NCI-H146 treated with DMSO at 0.1 percent for 48 hours (cell line): Measurements from ENCODE around the gene FNBP1.

Experiments
- DNase-seq: peaks from one replicate; lab custom pipeline; 2025; ENCODE audit not compliant: unreplicated experiment; lab: John Stamatoyannopoulos, UW

The FNBP1 gene

GRCh38 chr9:129930743-129931142, 112.2 kb downstream of the FNBP1 start:
- DNase-seq, result no peak

- DNase-seq, result no peak
Measured at GRCh38 chr9:129929496-129930125, 113.4 kb downstream of the FNBP1 start.

- DNase-seq, result no peak
Measured at GRCh38 chr9:129923589-129923988, 119.4 kb downstream of the FNBP1 start.

- no peak for DNase-seq
Measured at GRCh38 chr9:129921905-129922304, 121.1 kb downstream of the FNBP1 start.

- DNase-seq, result no peak
Measured at GRCh38 chr9:129919841-129920240, 123.1 kb downstream of the FNBP1 start.

GRCh38 chr9:129919277-129919676, 123.7 kb downstream of the FNBP1 start:
- DNase-seq, result no peak

- DNase-seq, result no peak
Measured at GRCh38 chr9:129918296-129918950, 124.6 kb downstream of the FNBP1 start.

- DNase-seq, result no peak
Measured at GRCh38 chr9:129916707-129917106, 126.3 kb downstream of the FNBP1 start.

- no peak for DNase-seq
Measured at GRCh38 chr9:129914051-129914450, 128.9 kb downstream of the FNBP1 start.

GRCh38 chr9:129910628-129911567, 132.1 kb downstream of the FNBP1 start:
- no peak for DNase-seq

- no peak for DNase-seq
Measured at GRCh38 chr9:129909851-129910250, 133.1 kb downstream of the FNBP1 start.

- DNase-seq, result no peak
Measured at GRCh38 chr9:129908906-129909305, 134.1 kb downstream of the FNBP1 start.

GRCh38 chr9:129907201-129907600, 135.8 kb downstream of the FNBP1 start:
- no peak for DNase-seq

- DNase-seq, result no peak
Measured at GRCh38 chr9:129906298-129906697, 136.7 kb downstream of the FNBP1 start.

GRCh38 chr9:129904734-129905133, 138.3 kb downstream of the FNBP1 start:
- DNase-seq, result no peak

GRCh38 chr9:129902740-129903134, 140.3 kb downstream of the FNBP1 start:
- no peak for DNase-seq

GRCh38 chr9:129901993-129902739, 140.8 kb downstream of the FNBP1 start:
- no peak for DNase-seq

- no peak for DNase-seq
Measured at GRCh38 chr9:129900263-129901027, 142.5 kb downstream of the FNBP1 start.

GRCh38 chr9:129899620-129900019, 143.4 kb downstream of the FNBP1 start:
- DNase-seq, result no peak

- no peak for DNase-seq
Measured at GRCh38 chr9:129898185-129898584, 144.8 kb downstream of the FNBP1 start.
